B cell (primary cell): ENCODE data around the gene RIC8B.
"Not testable (repeated sequence)": the region's sequence is repeated elsewhere in the genome, so short reads cannot be mapped to it uniquely, and the experiment has no call there.

Experiments
- CTCF ChIP-seq: fragments of 200-600 bp; IDR thresholded peaks from one replicate; pipeline ENCODE4 v1.8.0; 2022; ENCODE audit warnings: antibody characterized with exemption, mild to moderate bottlenecking
- EZH2 ChIP-seq: IDR thresholded peaks from 2 replicates; pipeline ENCODE4 v1.6.1; 2012; ENCODE audit warnings: borderline replicate concordance, low read depth, mild to moderate bottlenecking, moderate library complexity, low read length; ENCODE audit not compliant: insufficient read depth, poor library complexity, severe bottlenecking

GRCh38 chr12:106923594-106923993 is 149.1 kb downstream of the RIC8B start:
- TF ChIP-seq CTCF, EZH2: not testable (repeated sequence)
